HepG2 (cell line): ENCODE data around the gene SCGB1C2. TPM values are rescaled to one million over a fixed set of nuclear protein-coding genes. Genes with fewer than 3 reads are reported as not detected.

Experiments
- ATAC-seq: fragments of 200-7000 bp; cut with Tn5 transposase; 3 replicates; pipeline ENCODE4 v1.9.1; 2020; ENCODE audit warnings: mild to moderate bottlenecking, moderate library complexity
- BruUV-seq: library from RNA; stranded (reverse); fragments of 400-500 nt; replicated peaks from 2 replicates; lab custom pipeline; 2021; lab: Mats Ljungman, UMichigan
- CTCF ChIA-PET: fragments of 300-600 bp; formaldehyde crosslinking; extraction: SDS; loops from one replicate; lab custom pipeline; 2021; ENCODE audit warnings: low total read pairs, inconsistent platforms, low intra/inter-chr PET ratio; lab: Yijun Ruan, JAX
- POLR2A ChIA-PET: fragments of 350-600 bp; sonication (Branson Sonifier 250); formaldehyde crosslinking; loops from one replicate; lab custom pipeline; 2020; ENCODE audit warnings: antibody characterized with exemption, inconsistent platforms; lab: Yijun Ruan, JAX
- DNase-seq: peaks from one replicate; pipeline ENCODE4 v3.0.0-alpha.2; 2015; ENCODE audit warnings: low spot score
- FAIRE-seq: peaks from 3 replicates; lab custom pipeline; 2011; peaks lifted over from hg19 to GRCh38; lab: Jason Lieb, UNC
- H2AFZ ChIP-seq: one replicate; pipeline ENCODE4 v1.6.1; 2011; ENCODE audit warnings: low read length, inconsistent platforms
- H3K27ac ChIP-seq: fragments of 300-600 bp; 3 replicates; pipeline ENCODE4 v1.8.0; 2011; ENCODE audit warnings: mixed run types, mild to moderate bottlenecking, mixed read lengths, low read length, inconsistent platforms; ENCODE audit not compliant: insufficient read depth; ENCODE audit errors: extremely low read length
- H3K27me3 ChIP-seq, 2 experiments: fragments of 200-600 bp in 1 of 2; 2 replicates in 1 of 2; 3 replicates in 1 of 2; pipeline versions ENCODE4 v1.6.0 to v1.8.0; 2011; ENCODE audit warnings: low read length in 2 of 2, mild to moderate bottlenecking in 2 of 2, moderate library complexity in 2 of 2, inconsistent platforms in 1 of 2; ENCODE audit not compliant: insufficient read depth in 2 of 2, control insufficient read depth in 1 of 2
- H3K36me3 ChIP-seq, 2 experiments: fragments of 200-600 bp in 1 of 2; replicated peaks in 1 of 2; 2 replicates in 1 of 2; 3 replicates in 1 of 2; pipeline versions ENCODE4 v1.5.1 to v1.8.0; 2011; ENCODE audit warnings: low read length in 2 of 2, inconsistent platforms in 1 of 2; ENCODE audit not compliant: insufficient read depth in 2 of 2, control insufficient read depth in 1 of 2
- H3K4me1 ChIP-seq: 2 replicates; pipeline ENCODE4 v1.5.1; 2012; ENCODE audit warnings: low read length, inconsistent platforms; ENCODE audit not compliant: insufficient read depth
- H3K4me2 ChIP-seq: 2 replicates; pipeline ENCODE4 v1.6.0; 2011; ENCODE audit warnings: low read depth, low read length, inconsistent platforms
- H3K4me3 ChIP-seq, 3 experiments: fragments of 200-600 bp in 1 of 3; sonication (generic), shearing (Covaris generic) in 1 of 3; replicated peaks in 1 of 3; 2 replicates each; pipeline ENCODE4 v1.5.1; 2011 to 2016; ENCODE audit warnings: low read length in 3 of 3, inconsistent platforms in 2 of 3, low read depth in 2 of 3, mild to moderate bottlenecking in 2 of 3, control low read depth in 1 of 3, mixed read lengths in 1 of 3; ENCODE audit not compliant: insufficient read depth in 1 of 3
- H3K79me2 ChIP-seq: one replicate; pipeline ENCODE4 v1.6.1; 2011; ENCODE audit warnings: low read length, inconsistent platforms; ENCODE audit not compliant: insufficient read depth
- H3K9ac ChIP-seq: 2 replicates; pipeline ENCODE4 v1.6.0; 2011; ENCODE audit warnings: mild to moderate bottlenecking, low read depth, low read length, inconsistent platforms; ENCODE audit not compliant: insufficient read depth
- H3K9me3 ChIP-seq: 2 replicates; pipeline ENCODE4 v1.5.1; 2012; ENCODE audit warnings: mild to moderate bottlenecking, low read length
- H4K20me1 ChIP-seq: 2 replicates; pipeline ENCODE4 v1.6.0; 2011; ENCODE audit warnings: inconsistent platforms, mild to moderate bottlenecking, low read length, moderate library complexity; ENCODE audit not compliant: insufficient read depth
- CEBPB ChIP-seq: IDR thresholded peaks from 2 replicates; pipeline ENCODE4 v1.6.1; 2011; ENCODE audit warnings: low read depth, low read length, improper control_type of control experiment, borderline replicate concordance
- CHD4 ChIP-seq: fragments of 200-600 bp; sonication (generic); IDR thresholded peaks from 2 replicates; pipeline ENCODE4 v1.7.0; 2017; ENCODE audit warnings: mild to moderate bottlenecking, low read length, borderline replicate concordance
- FOXK1 ChIP-seq: sonication (generic); formaldehyde crosslinking; IDR thresholded peaks from 2 replicates; pipeline ENCODE4 v1.4.0; 2020; ENCODE audit warnings: low read depth, missing genetic modification reagents, borderline replicate concordance
- LCORL ChIP-seq, 2 experiments: fragments of 450-650 bp in 1 of 2; sonication (generic) in 1 of 2; formaldehyde crosslinking in 1 of 2; IDR thresholded peaks; 2 replicates each; pipeline versions ENCODE4 v1.5.0 to v1.6.1; 2017 to 2020; ENCODE audit warnings: antibody characterized with exemption in 1 of 2, missing genetic modification reagents in 1 of 2
- MYNN ChIP-seq: sonication (generic); formaldehyde crosslinking; IDR thresholded peaks from 2 replicates; pipeline ENCODE4 v1.4.0; 2020; ENCODE audit warnings: mild to moderate bottlenecking, low read depth, missing genetic modification reagents
- NCOR1 ChIP-seq: fragments of 200-600 bp; sonication (generic); IDR thresholded peaks from 2 replicates; pipeline ENCODE4 v1.7.0; 2017; ENCODE audit warnings: antibody characterized with exemption, low read length, borderline replicate concordance
- NFE2L2 ChIP-seq: fragments of 150-350 bp; IDR thresholded peaks from 2 replicates; pipeline ENCODE4 v1.6.1; 2014; ENCODE audit warnings: low read length
- PREB ChIP-seq: sonication (generic); formaldehyde crosslinking; IDR thresholded peaks from 2 replicates; pipeline ENCODE4 v1.4.0; 2020; ENCODE audit warnings: missing genetic modification reagents
- REXO4 ChIP-seq: sonication (generic); formaldehyde crosslinking; IDR thresholded peaks from 2 replicates; pipeline ENCODE4 v1.8.0; 2022; ENCODE audit warnings: missing genetic modification reagents, mild to moderate bottlenecking, borderline replicate concordance
- SIN3A ChIP-seq: IDR thresholded peaks from 2 replicates; pipeline ENCODE4 v1.6.1; 2011; ENCODE audit warnings: low read depth, mild to moderate bottlenecking, control low read depth, low read length, borderline replicate concordance
- TCF7 ChIP-seq: sonication (generic); IDR thresholded peaks from 2 replicates; pipeline ENCODE4 v1.6.1; 2016; ENCODE audit warnings: antibody characterized with exemption, low read depth
- ZNF484 ChIP-seq: sonication (generic); formaldehyde crosslinking; IDR thresholded peaks from 2 replicates; pipeline ENCODE4 v1.5.1; 2020; ENCODE audit warnings: mild to moderate bottlenecking, low read depth, missing genetic modification reagents, borderline replicate concordance
- ZNF501 ChIP-seq: sonication (generic); formaldehyde crosslinking; IDR thresholded peaks from 2 replicates; pipeline ENCODE4 v1.5.1; 2020; ENCODE audit warnings: mild to moderate bottlenecking, moderate library complexity, missing genetic modification reagents
- ZNF792 ChIP-seq: IDR thresholded peaks from 2 replicates; pipeline ENCODE4 v1.6.1; 2016
- WGBS: methylation state at CpG from one replicate; pipeline ENCODE4 v1.1.6; 2017; ENCODE audit warnings: low lambda C conversion rate; 5-methylcytosine and 5-hydroxymethylcytosine counted together
- in situ Hi-C: cut with HindIII; loops from 2 replicates; pipeline ENCODE4 v1.10.0; 2017; ENCODE audit warnings: low pct_unique_long_range_greater_than_20kb; ENCODE audit not compliant: extremely low pct_ligation_motif_present
- intact Hi-C: fragments of 100-400 bp; cut with micrococcal nuclease; formaldehyde crosslinking; loops from one replicate; pipeline ENCODE4 v1.10.0; 2022; ENCODE audit not compliant: unreplicated experiment
- polyA plus RNA-seq, 8 experiments: library from polyadenylated mRNA; depleted of rRNA in 3 of 8; stranded (reverse) in 7 of 8; unstranded in 1 of 8; fragments of >200 nt; fragmentation: Illumina TruSeq in 4 of 8; extraction: Trizol in 4 of 8; gene quantifications; 2 replicates each; pipeline versions ENCODE4 v1.2.1 to v1.2.3, GENCODE V29; 2011 to 2016; ENCODE audit warnings: low read depth in 4 of 8, missing spikeins in 1 of 8, mixed read lengths in 1 of 8; ENCODE audit not compliant: insufficient read depth in 1 of 8
- total RNA-seq, 5 experiments: library from RNA; depleted of rRNA; stranded (reverse); fragments of >200 nt; fragmentation: Illumina TruSeq; extraction: Trizol; gene quantifications; 2 replicates each; pipeline ENCODE4 v1.2.3, GENCODE V29; 2016; ENCODE audit warnings: low read depth in 1 of 5
- TF ChIP-seq, protein P1 (sequence below): sonication (generic); formaldehyde crosslinking; IDR thresholded peaks from 2 replicates; pipeline ENCODE4 v1.5.1; 2020; ENCODE audit warnings: mild to moderate bottlenecking, missing genetic modification reagents, borderline replicate concordance
- TF ChIP-seq, protein P2 (sequence below): sonication (generic); formaldehyde crosslinking; IDR thresholded peaks from 2 replicates; pipeline ENCODE4 v1.4.0; 2020; ENCODE audit warnings: low read depth, mild to moderate bottlenecking, missing genetic modification reagents

SCGB1C2 gene
- total and polyA plus RNA-seq, 2 of the 13 experiments (the other 11 are each of a cell fraction or from before 2014, with no cell fraction given), result not detected

GRCh38 chr17:151004-151403, 13.6 kb downstream of the SCGB1C2 start:
- FAIRE-seq (peak; percentile 74), ATAC-seq (peak; percentile 60), DNase-seq (peak; percentile 55)
- CTCF ChIA-PET, result no interaction called here
- Histone ChIP-seq H3K36me3 (no peaks in the 10 kb centered on the region), H3K9me3 (no peaks in the 10 kb centered on the region), H3K4me3 (no peak overlapping the region), H2AFZ (no peak overlapping the region), H3K4me2 (peak overlapping the region; percentile 2; the same call in 1 of the 2 replicates), H4K20me1 (no peaks in the 10 kb centered on the region), H3K27ac (peak overlapping the region; percentile 11), H3K4me1 (peaks cover 43% of the 10 kb centered on the region), H3K27me3 (peaks cover 0 to 14% of the 10 kb centered on the region in 2 experiments; a peak in 2 of 5 replicates), H3K9ac (no peak overlapping the region), H3K79me2 (no peaks in the 10 kb centered on the region)
- POLR2A ChIA-PET, result no interaction called here
- whole genome bisulfite sequencing, result 0% methylated on average over 2 of the region's 2 CpGs
- BruUV-seq, result no TSS peak
- in situ Hi-C loops, result no loop called here
- intact Hi-C loops, result no loop called here
- TF ChIP-seq SIN3A (no peak), FOXK1 (no peak), MYNN (CRISPR knock-in tag) (no peak), CEBPB (peak; percentile 93), LCORL (IDR thresholded peaks at IDR 0.05) (no peak), LCORL (CRISPR knock-in tag; IDR thresholded peaks at IDR 0.05) (peak; percentile 47; the same call in 1 of the 2 replicates), ZNF792 (no peak), CHD4 (no peak), ZNF484 (CRISPR knock-in tag) (no peak), PREB (no peak), TCF7 (no peak), NFE2L2 (no peak), NCOR1 (peak; percentile 58; the same call in 1 of the 2 replicates), ZNF501 (CRISPR knock-in tag) (no peak), REXO4 (CRISPR knock-in tag) (no peak)
- TF ChIP-seq, protein P1, sequence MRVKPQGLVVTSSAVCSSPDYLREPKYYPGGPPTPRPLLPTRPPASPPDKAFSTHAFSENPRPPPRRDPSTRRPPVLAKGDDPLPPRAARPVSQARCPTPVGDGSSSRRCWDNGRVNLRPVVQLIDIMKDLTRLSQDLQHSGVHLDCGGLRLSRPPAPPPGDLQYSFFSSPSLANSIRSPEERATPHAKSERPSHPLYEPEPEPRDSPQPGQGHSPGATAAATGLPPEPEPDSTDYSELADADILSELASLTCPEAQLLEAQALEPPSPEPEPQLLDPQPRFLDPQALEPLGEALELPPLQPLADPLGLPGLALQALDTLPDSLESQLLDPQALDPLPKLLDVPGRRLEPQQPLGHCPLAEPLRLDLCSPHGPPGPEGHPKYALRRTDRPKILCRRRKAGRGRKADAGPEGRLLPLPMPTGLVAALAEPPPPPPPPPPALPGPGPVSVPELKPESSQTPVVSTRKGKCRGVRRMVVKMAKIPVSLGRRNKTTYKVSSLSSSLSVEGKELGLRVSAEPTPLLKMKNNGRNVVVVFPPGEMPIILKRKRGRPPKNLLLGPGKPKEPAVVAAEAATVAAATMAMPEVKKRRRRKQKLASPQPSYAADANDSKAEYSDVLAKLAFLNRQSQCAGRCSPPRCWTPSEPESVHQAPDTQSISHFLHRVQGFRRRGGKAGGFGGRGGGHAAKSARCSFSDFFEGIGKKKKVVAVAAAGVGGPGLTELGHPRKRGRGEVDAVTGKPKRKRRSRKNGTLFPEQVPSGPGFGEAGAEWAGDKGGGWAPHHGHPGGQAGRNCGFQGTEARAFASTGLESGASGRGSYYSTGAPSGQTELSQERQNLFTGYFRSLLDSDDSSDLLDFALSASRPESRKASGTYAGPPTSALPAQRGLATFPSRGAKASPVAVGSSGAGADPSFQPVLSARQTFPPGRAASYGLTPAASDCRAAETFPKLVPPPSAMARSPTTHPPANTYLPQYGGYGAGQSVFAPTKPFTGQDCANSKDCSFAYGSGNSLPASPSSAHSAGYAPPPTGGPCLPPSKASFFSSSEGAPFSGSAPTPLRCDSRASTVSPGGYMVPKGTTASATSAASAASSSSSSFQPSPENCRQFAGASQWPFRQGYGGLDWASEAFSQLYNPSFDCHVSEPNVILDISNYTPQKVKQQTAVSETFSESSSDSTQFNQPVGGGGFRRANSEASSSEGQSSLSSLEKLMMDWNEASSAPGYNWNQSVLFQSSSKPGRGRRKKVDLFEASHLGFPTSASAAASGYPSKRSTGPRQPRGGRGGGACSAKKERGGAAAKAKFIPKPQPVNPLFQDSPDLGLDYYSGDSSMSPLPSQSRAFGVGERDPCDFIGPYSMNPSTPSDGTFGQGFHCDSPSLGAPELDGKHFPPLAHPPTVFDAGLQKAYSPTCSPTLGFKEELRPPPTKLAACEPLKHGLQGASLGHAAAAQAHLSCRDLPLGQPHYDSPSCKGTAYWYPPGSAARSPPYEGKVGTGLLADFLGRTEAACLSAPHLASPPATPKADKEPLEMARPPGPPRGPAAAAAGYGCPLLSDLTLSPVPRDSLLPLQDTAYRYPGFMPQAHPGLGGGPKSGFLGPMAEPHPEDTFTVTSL, result peak; percentile 63; the same call in 1 of the 2 replicates
- TF ChIP-seq, protein P2, sequence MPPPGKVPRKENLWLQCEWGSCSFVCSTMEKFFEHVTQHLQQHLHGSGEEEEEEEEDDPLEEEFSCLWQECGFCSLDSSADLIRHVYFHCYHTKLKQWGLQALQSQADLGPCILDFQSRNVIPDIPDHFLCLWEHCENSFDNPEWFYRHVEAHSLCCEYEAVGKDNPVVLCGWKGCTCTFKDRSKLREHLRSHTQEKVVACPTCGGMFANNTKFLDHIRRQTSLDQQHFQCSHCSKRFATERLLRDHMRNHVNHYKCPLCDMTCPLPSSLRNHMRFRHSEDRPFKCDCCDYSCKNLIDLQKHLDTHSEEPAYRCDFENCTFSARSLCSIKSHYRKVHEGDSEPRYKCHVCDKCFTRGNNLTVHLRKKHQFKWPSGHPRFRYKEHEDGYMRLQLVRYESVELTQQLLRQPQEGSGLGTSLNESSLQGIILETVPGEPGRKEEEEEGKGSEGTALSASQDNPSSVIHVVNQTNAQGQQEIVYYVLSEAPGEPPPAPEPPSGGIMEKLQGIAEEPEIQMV (CRISPR knock-in tag), result no peak
